IPS DF 4.7 (cell line): ENCODE results near the gene RPS6KA3.

ENCODE experiments used
- DNase-seq: peaks from one replicate; pipeline ENCODE4 v3.0.0-alpha.2; 2013; ENCODE audit warnings: low spot score; ENCODE audit errors: extremely low read depth

The RPS6KA3 gene

DNA sequence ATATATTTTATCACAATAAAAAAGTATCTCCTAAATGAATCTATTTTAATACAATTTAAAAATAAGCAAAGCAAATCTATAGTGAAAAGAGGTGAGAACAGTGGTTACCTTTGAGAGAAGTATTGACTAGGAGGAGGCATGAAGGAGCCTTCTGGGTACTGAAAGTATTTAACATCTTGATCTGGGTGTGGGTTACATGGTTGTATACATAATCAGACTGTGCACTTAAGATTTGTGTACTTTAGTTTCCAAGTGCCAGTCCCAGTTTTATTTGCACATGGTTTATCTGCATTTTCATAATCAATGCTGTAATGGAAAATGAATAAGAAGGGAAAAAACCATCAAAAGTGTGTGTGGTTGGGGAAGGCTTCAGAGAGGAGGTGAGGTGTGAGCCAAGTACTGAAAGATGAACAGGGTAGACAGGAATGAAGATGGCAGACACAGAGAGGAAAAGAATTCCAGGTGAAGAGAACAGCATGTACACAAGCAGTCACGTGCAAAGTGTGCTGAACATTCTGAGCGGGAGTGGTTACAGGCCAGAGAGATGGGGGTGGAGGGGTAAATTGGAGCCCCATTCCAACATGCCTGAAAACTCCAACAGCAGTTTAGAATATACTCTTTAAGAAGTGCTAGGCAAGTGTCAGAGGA is 164.7 kb downstream of the RPS6KA3 start:
- DNase-seq, result no peak
